ENCODE measurements around the gene ILDR1.
"Not testable (repeated sequence)": the region's sequence is repeated elsewhere in the genome, so short reads cannot be mapped to it uniquely, and the experiment has no call there.

ILDR1 gene

DNA sequence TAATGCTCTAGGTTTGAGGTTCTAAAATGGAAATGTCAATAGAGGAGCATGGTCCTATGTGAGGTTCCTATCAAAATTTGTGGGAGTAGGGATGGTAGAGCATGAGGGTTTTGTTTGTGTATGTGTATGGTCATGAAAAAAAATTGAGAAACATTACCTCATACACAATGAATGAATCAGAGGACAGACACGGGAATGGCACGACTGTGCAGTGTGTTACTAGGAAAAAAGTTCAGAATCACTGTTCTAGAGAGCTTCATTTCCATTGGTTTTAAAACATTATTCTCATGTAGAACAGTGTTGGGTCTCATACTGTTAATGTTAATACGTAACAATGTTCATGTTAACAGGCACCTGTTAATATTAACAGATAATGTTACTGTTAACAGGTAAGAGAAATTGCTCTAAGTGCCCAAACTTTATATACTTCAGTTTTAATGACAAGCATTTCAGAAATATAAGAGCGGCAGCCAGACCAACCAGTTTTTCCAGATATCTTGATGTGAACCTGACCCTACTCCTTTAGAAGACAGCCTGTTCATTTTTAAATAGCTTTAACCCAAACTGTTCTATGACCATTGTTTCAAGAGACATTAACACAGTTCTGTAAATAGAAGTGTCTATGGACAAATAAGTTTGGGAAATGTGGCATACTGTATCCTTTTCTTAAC lies 79.8 kb downstream of the ILDR1 start:
- peak; percentile 48 for DNase-seq (ENCODE audit: low spot score)

DNA sequence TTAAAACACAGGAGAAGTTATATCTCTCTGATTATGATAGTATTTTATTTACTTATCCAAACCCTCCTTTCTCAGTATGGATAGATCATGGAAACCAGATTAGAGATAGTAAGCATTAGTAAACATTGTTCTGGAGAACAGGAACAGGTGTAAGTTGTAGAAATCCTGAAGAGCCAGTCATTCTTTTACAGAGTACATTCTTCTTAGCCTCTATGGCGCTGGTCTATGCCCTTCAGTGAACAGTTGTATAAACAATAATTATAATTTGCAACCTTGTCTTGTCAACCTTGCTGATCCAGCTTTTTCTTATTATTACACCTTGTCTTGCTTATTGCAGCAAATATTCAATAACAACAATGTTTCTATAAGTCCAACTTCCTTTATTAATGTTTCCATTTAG lies 80.5 kb downstream of the ILDR1 start:
- DNase-seq (ENCODE audit: low spot score): no peak

DNA sequence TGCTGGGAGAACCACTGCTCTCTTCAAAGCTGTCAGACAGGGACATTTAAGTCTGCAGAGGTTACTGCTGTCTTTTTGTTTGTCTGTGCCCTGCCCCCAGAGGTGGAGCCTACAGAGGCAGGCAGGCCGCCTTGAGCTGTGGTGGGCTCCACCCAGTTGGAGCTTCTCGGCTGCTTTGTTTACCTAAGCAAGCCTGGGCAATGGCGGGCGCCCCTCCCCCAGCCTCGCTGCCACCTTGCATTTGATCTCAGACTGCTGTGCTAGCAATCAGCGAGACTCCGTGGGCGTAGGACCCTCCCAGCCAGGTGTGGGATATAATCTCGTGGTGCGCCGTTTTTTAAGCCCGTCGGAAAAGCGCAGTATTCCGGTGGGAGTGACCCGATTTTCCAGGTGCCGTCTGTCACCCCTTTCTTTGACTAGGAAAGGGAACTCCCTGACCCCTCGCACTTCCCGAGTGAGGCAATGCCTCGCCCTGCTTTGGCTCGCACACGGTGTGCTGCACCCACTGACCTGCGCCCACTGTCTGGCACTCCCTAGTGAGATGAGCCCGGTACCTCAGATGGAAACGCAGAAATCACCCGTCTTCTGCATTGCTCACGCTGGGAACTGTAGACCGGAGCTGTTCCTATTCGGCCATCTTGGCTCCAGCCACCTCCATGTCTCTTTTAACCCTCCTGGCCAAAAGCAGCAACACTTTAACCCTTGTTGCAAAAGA lies 83.7 kb downstream of the ILDR1 start:
- DNase-seq (ENCODE audit: low spot score): not testable (repeated sequence)

Measured in kidney tubule cell (primary cell).